Activated CD4-positive, alpha-beta T cell treated with anti-CD3 and anti-CD28 coated beads for 4 hours (primary cell): ENCODE measurements around the gene PPP2R3B.
"Not testable (repeated sequence)": the region's sequence is repeated elsewhere in the genome, so short reads cannot be mapped to it uniquely, and the experiment has no call there.

Experiments
- DNase-seq, 2 donors: peaks; one replicate each; pipeline ENCODE4 v3.0.0-alpha.2; 2020

The PPP2R3B gene

DNA sequence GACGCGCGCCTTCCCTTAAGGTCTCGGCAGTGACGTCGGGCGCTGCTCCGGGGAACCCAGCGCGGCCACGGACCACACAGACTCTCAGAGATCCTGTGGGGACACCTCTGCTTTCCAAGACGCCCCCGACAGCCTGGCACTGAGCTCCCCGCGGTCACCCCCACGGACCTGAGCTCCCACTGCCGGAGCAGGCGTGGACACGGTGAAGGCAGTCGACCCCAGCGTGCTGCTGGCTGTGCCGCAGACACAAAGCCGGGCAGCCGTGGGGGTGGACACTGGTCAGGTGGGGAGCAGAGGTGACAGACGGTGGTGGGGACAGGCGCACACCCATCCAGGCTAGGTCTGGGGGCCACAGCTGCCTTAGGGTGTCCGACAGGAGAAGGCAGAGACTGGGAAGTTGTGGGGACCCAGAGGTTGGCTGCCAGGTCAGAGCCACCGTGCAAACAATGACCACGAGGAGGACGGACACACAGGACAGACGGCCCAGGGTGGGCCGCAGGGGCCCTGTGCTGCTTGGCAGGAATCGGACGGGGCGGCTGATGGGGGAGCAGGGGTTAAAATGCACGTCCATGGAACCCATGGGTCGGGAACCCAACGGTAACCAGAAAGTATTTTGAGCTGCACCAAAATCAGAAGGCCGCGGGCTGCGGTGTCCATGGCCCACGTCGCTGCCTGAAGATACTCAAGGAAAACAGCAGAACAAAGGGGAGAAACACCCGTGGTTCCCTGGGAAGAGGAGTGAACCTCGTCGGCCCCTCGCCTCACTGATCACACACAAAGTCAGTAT, 51.5 kb downstream of the PPP2R3B start:
- no peak for DNase-seq

DNA sequence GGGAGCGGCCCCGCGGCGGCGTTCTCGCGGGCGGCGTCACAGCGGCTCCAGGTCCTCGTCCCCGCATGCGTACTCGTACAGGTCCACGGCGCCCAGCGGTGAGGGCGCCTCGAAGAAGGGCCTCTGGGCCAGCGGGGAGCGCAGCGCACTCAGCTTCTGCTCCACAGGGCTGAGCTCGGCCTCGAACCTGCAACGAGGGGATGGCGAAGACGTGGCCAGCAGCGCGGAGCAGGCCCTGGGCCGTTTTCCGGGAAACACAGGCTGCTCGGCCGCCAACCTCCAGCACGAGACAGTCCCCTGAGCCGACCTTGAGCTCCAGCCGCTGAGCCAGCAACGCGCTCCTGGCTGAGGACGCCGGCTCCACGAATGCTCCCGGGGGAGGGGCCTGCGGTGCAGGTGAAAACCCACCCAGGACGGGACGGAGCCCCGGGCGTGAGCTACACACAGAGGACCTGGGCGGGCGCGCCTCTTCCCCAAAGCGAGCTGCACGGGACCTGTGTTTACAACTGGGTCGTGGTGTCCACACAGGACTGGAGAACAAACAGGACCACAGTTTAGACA, 52.3 kb downstream of the PPP2R3B start:
- DNase-seq: no peak

DNA sequence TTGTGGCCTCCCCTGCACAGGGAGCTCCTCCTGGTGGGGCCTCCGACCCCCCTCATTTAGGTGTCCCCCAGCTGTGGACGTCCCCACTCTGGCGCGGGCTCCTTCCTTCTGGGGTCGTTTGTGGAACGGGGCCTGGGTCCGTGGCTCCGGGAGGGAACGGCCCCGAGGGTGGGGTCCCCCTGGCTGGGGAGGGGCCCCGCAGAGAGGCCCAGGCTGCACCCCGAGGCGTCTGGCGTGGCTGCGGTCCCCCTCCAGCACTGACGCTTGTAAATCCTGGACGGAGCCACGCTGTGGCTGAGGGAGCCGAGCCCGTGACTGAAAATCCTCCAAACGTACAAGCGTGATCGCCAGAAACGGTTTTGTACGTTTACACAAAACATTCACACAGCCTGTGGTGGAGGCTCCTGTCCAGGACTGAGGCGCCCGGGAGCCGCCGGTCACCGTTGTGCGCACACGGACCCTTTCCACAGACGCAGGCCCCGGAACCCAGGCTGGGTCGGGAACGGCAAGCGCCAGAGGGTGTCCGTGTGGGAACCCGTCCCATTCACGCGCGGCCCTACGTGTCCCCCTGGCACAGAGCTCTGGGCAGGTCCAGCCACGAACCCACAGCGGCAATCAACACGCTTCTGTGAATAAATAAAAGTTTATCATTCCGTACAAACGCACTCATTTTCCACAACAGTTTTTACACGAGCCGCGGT, 52.9 kb downstream of the PPP2R3B start:
- DNase-seq: no peak

DNA sequence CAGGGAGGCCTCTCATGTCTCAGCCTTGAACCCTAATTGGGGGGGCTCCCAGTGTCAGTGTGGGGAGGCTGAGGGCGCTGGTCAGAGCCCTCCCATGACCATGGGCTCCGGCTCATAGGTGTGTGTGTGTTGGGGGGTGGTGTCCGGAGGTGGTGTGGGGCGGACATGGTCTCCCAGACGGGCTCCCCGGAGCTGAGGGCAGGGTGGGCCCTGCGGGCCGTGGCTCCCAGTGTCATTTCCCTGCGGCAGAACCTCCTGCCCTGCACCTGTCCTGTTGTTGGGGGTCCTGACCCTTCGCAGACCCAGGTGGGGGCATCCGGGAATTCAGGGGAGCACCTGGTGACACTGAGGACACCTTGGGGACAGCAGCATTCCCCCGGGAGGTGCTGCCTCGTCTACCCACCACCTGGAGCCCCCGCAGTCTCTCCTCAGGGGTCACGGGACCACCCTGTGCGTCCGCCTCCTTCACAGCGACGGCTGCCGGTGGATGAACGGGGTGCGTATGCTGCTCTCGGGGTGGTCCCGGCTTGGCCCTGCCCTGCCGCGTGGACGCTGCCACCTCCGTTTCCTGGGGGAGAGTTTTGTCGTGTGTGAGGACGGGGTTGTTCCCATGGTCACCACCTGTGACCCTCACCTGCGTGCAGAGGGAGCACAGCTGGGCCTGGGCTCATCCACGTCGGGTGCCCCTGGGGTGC, 53.6 kb downstream of the PPP2R3B start:
- no peak for DNase-seq

DNA sequence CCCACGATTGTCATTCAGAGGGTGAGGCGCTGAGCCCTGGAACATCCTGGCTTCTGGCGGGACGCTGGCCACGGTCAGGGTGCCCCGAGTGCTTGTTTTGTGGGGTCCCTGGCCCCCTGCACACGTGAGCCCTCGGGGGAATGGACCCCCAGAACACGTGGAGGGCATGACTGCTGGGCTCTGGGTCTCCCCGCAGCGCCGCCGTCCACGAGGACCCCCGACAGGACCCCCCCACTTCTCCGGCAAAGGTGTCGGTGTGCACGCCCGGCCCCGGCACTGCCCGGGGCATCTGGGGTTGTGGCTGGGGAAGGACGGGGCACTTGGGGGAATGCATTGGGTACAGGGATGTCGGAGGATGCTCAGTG, 54.2 kb downstream of the PPP2R3B start:
- DNase-seq: no peak

DNA sequence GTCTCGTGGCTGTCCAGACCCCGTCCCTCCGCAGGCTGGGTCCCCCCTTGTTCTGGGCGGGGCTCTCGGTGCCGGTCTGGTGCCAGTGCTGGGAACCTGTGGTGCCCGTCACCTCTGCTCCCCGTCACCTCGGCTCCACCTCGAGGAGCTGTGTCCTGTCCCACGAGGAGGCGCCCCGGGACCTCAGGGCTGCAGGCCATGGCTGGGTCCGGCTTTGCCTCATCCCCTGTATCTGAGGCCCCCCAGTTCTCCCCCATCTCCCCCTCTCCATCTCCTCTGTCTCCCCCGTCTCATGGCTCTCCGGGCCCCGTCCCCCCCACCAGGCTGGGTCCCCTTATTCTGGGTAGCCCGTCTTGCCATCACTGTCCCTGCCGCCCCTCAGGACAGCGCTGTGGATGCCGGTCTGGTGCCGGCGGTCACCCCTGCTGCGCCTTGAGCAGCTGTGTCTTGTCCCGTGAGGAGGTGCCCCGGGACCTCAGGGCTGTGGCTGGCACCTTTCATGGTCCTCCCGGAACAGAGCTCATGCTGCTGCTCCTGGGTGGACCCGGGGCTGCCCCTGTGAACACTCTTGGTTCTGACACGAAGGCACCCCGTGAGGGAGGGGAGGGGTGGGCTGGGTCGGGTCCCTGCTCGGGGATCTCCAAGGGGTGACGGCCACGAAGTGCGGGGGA, 54.7 kb downstream of the PPP2R3B start:
- DNase-seq: no peak

DNA sequence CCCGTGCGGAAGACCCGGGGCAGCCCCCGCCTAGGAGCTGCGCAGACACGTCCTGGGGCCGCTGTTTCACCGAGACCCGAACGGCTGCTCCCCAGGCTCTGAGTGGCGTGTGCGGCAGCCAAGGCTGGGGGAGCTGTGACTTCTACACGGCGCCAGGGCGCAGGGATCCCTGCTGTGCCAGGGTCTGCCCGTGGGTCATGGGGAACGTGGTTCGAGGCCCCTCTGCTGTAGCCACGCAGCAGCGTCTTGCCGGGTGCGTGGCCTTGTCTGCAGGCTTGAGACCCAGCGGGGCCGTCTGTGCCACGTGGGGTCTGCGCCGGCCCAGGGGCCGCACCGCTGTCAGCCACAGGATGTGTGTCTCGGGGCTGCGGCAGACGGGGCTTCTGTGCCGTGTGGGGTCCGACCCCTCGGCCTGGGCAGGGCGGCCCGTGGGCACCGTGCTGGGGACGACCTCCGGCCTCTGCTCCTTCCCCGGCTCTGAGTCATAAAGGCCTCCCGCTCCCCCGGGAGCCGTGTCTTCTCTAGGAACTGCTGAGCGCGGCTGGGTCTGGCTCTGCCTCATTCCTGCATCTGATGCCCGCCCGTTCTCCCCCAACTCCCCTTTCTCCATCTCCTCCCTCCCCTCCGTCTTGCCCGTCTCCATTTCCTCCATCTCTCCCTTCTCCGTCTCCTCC, 55.4 kb downstream of the PPP2R3B start:
- peak in 1 of 2 donors; percentile 23 for DNase-seq

DNA sequence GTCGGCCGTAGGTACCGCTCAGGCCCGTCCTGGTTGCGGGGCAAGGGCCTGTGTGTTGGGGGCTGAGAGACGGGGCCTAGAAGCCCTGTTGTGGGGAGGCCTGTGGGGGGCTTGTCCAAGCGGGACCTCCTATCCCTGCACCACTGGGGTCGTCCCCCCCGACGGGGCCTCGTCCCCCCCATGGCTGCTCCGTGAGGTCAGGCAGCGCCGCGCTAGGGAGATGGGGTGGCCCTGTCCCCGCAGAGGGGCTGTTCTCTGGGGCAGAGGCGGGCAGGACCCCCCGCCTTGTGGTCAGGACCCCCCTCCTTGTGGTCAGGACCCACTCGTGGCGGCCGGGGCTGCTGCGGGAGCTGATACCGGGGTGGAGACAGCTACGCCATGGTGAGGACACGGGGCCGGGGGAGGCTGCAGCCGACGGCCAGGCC, 56.0 kb downstream of the PPP2R3B start:
- no peak for DNase-seq

DNA sequence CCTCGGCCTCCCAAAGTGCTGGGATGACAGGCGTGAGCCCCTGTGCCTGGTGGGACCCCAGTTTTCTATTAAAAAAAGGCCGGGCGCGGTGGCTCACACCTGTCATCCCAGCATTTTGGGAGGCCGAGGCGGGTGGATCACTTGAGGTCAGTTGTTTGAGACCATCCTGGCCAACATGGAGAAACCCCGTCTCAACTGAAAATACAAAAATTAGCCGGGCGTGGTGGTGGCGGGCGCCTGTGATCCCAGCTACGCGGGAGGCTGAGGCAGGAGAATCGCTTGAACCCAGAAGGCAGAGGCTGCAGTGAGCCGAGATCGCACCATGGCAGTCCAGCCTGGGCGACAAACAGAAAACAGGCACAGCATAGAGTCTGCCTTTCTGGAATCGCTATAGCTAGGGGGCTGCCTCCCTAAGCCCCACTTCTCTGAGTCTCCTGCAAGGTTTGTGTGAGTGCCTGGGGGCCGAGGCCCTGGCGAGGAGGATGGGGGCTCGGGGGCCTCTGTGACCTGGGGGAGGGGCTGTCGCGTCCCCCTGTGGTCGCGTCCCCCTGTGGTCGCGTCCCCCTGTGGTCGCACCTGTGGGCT, 56.5 kb downstream of the PPP2R3B start:
- not testable (repeated sequence) for DNase-seq

DNA sequence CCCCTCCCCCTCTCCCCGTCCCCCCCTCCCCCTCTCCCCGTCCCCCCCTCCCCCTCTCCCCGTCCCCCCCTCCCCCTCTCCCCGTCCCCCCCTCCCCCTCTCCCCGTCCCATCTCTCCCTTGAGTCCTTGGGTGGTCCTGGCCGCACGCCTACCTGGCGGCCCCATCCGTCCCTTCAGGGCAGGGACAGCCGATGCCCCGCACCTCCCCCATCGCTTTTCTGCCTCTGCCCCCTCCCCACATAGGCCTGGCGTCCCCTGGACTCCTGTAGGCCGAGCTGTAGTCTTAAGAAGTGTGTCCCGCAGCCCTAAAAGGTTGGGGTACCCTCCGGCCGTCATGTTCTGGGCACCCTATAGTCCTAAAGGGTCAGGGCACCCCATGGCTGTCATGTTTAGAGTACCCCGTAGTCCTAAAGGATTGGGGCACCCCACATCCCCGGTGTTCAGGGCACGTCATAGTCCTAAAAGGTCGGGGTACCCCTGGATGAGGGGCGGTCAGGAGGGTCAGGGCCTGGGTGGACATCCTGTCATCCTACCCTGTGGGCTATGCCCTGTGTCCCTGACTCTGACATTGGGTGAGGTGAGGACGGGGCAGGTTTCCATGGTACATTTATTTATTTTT, 57.3 kb downstream of the PPP2R3B start:
- DNase-seq: no peak

DNA sequence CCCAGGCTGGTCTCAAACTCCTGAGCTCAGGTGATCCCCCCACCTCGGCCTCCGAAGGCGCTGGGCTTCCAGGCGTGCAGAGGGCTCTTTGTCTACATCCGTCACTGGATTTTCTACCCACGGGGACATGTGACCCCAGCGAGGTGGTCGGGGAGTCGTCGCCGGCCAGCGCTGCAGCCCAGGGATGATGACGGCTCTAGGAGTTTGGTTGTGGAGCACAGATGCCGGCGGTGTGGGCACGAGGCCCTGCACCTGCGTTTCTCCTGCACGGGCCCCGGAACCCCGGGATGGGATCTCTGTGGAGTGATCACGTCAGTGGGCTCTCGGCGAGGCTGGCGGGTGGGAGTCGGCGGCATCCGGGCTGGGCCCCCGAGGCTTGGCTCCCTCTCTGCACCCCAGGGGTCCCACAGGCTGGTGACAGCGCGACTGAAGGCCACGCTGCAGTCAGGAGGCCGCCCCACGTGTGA, 59.0 kb downstream of the PPP2R3B start:
- DNase-seq: no peak

DNA sequence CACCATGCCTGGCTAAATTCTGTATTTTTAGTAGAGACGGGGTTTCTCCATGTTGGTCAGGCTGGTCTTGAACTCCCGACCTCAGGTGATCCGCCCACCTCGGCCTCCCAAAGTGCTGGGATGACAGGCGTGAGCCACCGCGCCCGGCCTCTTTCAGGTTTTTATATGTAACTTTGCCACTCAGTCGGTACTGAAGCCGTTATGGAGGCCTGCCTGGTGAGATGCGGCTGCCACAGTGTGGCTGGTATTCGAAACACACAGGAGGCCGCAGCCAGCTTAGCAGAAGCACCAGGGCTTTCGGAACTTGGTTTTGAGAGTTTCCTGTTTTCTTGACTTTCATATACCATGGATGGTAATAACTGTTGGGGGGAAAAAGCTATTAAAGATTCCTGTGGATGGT, 62.0 kb downstream of the PPP2R3B start:
- DNase-seq: not testable (repeated sequence)

DNA sequence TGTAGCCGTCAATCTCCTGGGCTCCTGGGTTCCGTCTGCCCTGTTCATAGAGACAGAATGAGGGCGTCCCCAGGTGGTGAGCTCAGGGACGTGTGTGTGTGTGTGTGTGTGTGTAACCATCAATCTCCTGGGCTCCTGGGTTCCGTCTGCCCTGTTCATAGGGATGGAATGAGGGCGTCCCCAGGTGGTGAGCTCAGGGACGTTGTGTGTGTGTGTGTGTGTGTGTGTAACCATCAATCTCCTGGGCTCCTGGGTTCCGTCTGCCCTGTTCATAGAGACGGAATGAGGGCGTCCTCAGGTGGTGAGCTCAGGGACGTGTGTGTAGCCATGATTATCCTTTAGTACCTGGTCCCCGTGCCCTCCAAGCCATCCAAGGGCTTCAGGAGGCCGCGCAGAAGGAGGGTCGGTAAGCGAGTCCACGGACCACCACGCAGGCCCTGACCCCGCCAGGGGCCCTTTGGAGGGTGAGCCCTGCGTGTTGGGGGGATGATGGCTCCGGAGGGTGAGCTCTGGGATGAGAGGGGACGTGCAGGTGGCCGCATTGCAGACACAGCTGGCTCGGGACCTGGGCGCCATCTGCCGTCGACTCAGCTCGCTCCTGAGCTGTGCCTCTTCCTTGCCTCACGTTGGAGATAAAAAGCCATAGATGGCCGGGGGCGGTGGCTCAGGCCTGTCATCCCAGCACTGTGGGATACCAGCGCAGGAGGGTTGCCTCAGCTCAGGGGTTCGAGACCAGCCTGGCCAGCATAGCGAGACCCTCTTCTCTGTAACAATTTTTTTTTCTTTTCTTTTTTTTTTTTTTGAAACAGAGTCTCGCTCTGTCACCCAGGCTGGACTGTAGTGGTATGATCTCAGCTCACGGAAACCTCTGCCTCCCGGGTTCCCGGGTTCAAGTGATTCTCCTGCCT, 62.7 kb downstream of the PPP2R3B start:
- peak in 1 of 2 donors; percentile 56 for DNase-seq

DNA sequence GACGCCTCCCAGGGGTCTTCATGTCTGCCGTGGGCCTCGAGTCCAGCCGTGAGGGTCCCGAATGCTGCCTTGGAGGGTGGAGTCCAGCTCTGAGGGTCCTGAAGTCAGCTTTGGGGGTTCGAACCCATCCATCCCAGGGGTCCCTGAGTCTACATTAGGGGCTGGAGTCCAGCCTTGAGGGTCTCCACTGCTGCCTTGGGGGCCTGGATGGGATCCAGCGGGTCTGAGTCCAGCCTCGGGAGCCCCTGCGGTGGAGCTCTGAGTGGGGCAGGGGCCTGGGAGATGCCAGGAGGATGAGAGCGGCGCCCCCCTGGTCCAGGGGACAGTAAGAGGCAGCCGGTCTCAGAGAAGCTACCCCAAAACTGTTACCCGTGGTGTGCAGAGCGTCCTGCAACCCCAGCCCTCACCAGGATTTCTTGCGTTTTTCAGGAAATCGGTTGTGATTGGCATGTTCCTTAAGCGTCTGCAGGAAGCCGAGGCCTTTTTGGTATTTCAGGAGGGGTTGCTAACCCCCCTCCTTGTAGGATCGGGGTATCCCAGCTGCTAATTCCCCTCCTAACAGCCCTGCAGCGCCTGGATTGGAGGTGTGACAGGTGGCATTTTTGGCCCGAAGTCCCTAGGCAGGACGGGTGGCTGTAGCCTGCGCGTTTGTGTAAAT, 66.5 kb downstream of the PPP2R3B start:
- no peak for DNase-seq

DNA sequence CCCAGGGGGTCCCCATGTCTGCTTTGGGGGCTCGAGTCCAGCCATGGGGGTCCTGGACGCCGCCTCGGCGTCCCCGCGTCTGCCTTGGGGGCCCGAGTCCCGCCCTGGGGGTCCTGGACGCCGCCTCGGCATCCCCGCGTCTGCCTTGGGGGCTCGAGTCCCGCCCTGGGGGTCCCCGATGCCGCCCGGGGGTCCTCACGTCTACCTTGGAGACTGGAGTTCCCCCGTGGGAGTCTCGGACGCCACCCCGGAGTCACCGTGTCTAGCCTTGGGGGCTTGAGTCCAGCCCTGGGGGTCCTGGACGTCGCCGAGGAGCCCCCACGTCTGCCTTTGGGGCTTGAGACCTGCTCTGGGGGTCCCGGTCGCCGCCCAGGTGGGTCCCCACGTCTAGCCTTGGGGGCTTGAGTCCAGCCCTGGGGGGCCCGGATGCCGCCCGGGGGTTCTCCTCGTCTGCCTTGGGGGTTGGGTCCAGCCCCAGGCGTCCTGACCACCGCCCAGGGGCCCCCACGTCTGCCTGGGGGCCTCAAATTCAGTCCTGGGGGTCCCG, 67.1 kb downstream of the PPP2R3B start:
- peak in 1 of 2 donors; percentile 23 for DNase-seq

DNA sequence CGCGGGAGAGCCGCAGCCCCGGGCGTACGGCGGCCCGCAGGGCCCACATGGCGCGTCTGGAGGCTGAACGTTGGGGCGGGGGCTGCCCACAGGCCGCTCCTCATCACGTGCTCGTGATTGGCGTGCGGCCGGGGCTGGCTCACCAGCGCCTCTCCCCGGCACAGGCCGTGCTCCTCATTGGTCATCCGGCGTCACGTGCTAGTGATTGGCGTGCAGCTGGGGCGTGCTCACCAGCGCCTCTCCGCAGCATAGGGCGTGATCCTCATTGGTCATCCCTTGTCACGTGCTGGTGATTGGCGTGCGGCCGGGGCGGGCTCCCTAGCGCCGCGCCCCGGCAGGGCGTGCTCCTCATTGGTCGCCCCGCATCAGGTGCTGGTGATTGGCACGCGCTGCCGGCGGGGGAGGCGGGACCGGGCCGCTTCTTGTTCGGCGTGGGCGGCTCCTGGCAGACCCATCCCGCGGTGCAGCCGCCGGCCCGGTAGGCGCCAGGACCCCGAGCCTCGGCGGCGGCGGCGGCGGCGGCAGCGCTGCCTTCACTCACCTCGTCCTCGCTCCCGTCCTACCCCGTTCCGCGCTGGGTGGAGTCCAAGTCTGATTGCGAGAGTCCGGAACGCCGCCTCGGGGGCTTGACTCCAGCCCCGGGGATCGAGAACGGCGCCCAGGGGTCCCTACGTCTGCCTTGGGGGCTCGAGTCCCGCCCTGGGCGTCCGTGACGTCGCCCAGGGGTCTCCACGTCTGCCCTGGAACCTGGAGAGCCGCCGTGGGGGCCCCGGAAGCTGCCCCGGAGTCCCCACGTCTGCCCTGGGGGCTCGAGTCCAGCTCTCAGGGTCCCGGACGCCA, 67.7 kb downstream of the PPP2R3B start, which contains the start of gene GTPBP6:
Gene GTPBP6 (minus strand): TSS at position 58 of the 840 bp plus-strand sequence. CDS start 9 bp downstream, at position 49.
- DNase-seq: peak; percentile 98

DNA sequence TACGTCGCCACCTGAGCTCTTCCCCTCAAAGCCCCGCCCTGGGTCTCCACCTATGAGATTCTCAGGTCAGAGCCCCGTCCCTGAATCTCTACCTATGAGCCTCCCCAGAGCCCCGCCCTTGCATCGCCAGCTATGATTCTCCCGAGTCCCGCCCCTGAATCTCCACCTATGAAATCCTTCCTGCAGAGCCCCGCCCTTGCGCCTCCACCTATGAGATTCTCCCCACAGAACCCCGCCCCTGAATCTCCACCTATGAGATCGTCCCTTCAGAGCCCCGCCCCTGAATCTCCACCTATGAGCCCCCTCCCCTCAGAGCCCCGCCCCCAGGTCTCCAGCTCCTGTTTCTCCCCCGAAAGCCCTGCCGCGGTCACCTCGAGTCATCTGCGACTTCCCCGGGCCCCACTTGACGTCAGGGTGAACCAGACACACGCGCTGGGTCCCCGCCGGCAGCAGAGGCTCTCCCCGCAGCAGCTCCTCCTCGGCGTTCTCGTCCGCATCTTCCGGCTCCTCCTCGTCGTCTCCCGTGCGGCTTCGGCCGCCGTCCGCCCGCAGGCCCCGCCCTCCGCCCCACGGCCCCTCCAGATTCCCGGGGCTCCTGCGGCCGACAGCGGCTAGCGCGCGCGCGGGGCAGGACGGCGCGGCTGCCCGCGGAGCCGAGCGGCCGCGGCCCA, 68.5 kb downstream of the PPP2R3B start:
- peak; percentile 97 to 98 for DNase-seq
